EL (cell line): Measurements from ENCODE around the gene CEP131.

Source experiments
- DNase-seq: peaks from one replicate; pipeline ENCODE4 v3.0.0-alpha.2; 2016

The CEP131 gene

DNA sequence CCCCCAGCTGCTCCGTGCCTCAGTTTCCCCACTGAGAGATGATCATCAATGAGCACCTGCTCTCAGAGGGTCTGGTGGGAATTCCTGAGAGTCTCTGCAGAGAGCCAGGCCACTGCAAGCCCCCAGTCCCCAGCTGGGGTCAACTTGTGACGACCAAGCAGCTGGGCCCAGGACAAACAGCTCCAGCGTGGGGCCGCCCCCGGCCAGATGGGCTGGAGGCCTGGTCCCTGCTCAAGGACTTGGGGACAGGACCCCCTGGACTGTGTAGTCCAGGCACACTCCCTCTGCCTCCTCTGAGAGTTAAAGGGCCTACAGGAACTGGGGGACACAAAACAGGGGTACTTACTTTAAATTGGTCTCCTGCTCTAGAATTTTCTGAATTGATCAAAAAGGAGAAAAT is 40.2 kb downstream of the CEP131 start:
- DNase-seq: no peak

DNA sequence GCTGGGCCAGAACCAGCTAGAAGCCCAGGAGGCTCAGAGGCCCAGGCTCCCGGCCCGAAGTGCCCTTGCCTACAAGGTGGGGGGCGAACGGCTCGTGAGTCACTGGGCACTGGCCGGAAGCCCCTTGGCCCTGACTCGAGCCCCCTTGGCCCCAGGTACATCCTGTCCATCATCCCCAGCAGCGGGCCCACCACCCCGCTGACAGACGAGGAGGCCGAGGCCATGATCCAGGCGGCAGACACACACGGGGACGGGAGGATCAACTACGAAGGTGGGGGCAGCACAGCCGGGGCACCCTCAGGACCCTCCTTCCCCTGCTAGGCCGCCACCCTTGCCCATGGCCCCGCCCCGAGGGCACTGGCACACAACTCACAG is 41.0 kb downstream of the CEP131 start:
- no peak for DNase-seq

DNA sequence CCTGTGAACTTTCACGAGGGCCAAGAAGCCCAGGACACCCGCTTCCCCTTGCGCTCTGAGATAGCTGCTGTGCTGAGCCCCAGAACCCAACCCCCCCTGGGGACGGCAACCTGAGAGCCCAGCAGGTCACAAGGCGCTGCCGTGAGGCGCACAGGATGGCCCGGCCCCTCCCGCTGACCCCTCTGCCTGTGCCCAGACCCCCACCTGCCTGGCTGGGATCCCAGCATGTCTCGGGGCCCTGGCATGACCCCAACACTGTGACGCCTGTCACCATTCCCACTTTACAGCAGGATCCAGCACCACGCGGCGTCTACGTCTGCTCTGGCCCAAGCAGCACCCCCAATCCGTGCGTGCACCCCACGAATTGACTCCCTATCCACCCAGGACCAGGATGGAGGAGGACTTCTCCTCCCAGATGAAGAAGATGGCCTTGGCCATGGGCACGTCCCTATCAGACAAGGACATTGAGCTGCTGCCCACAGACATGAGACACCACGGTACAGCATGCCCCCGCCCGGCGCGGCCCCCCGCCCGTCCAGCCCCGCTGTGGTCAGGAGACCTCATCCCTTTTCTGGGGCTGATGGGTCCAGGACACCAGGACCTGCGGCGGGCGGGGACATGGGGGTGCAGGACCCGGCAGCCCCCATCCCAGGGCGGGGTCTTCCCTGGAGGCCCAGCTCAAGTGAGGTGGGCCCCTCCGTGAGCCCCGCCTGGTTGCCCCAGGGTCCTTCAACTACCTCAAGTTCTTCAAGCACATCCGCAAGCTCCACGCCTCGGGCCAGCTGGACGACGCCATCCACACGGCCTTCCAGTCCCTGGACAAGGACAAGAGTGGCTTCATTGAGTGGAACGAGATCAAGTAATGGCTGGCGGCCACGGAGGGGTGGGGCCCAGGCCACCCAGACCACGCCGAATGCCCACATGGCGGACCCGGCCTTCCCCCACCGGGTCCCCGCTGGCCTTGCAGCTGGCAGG is 41.6 kb downstream of the CEP131 start:
- no peak for DNase-seq

DNA sequence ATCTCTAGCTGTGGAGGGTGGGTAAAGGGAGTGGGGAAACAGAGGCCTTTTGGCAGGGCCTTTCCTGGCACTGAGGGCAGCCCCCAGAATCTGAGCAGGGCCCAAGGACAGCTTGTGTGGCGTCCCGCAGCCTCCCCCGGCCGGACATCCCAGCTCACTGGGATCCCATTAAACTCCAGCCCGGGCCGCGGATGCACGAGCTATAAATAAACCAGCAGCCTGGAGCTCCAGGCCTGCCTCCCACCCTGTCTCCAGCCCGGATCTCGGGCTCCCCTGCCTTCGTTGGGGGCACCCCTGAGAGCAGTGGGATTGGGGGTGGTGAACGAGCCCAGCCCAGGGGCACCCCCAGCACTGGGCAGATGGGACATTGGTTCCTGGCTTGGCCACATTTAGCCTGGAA is 42.9 kb downstream of the CEP131 start:
- no peak for DNase-seq

DNA sequence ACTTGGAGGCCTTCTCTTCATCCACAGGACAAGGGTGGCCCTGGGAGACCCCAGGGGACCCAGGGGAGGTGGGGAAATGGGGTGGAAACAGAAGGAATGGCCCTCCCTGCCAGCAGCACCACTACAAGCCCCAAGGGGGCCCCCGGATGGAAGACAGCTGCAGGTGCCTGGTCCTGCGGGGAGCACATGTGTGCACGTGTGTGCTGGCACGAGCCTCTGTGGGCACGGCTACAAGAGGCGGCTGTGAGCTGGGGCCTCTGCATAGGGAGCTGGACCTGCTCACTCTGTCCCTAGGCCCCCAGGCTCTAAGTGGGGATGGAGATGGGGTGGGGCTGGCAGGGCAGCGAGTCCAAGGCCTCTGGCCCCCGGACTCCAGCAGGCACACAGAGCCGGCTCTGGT is 43.5 kb downstream of the CEP131 start:
- DNase-seq: no peak

DNA sequence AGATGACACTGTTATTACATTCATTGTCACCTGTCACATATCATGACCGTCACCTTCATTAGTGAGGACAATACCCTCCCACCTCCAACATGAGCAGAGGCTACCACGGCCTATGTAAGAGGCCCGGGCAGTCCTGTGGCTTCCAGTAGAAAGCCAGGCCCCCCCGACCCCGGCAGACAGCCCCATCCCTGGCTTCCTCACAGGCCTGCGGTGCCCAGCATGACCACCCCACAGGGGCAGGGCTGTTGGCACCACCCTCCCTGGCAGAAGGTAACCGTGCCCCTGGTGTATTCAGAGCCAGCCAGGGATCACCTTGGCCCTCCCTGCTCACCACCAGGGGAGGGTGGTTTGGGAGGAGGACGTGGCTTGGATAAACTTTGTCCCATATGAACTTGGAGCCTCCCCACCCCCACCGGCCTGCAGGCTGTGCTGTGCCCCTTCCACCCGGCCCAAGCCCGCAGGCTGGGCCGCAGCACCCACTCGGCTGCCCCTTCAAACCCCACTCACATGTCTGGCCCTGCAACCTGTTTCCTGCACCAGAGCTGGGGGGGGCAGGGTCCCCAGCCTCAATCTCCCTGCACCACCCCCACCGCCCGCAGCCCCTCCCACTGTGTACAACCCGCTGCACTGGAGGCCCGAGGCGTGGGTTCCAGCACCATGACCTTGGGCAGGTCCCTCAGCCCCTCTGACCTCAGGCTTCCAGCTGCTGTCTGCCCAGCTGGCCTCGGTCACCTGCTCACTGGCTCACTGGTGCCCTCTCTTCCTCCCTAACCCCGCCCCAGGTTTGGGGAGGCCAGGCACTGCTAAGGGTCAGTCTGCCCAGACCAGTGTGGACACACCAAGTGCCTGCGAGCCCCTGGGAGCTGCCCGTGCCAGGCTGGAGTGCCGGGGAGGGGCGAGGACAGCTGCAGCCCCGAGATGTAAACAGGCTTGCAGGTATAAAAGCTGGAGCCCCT is 44.4 kb downstream of the CEP131 start:
- DNase-seq: no peak

DNA sequence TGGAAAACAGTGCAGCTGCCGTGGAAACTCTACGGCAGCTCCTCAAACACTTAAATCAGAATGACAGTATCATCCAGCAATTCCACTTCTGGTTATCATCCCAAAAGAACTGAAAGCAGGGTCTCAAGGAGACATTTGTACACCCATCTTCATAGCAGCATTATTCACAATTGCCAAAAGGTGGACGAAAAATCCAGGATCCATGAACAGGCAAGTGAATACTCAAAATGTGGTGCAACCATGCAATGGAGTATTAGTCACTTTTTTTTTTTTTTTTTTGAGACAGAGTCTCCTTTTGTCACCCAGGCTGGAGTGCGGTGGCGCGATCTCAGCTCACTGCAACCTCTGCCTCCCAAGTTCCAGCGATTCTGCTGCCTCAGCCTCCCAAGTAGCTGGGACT is 46.1 kb downstream of the CEP131 start:
- DNase-seq: no peak

DNA sequence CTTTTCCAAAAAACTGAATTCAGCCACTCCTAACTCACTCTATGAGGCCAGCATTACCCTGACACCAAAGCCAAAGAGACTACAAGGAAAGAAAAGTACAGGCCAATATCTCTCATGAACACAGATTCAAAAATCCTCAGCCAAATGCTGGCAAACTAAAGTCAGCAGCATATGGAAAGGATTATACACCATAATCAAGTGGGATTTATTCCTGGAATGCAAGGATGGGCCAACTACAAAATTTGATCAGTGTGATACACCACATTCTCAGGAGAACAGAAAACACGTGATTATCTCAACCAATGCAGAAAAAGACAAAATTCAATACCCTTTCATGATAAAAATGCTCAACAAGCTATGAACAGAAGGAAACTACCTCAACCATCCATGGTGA is 49.0 kb downstream of the CEP131 start:
- no peak for DNase-seq

DNA sequence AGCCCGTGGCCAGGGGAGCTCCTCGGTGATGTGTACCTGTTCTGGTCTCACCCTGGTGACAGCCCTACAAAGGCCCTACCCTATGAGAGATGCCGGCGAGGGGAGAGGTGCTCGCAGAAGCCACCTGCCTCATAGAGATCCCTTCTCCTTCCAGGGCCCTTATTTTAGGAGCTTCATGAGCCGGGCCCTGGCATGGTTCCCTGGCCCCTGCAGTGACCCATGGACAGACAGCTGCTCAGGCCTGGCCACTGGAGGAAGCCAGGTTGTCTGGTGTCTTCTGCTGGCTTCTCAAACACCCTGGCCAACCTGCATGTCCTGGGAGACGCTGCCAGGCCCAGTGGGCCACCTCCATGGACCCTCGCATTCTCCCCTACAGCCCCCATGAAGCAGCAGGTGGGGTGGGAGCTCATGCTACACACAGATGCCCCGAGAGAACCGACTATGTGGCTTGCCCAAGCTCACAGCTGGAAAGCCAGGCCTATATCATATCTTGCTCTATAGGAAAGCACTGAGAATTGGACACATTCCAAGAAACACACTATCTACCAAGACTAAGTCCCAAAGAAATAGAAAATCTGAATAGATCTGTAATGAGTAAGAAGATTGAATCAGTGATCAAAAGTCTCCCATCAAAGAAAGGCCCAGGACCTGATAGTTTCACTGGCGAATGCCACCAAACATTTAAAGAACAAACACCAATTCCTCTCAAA is 49.6 kb downstream of the CEP131 start:
- DNase-seq: no peak

DNA sequence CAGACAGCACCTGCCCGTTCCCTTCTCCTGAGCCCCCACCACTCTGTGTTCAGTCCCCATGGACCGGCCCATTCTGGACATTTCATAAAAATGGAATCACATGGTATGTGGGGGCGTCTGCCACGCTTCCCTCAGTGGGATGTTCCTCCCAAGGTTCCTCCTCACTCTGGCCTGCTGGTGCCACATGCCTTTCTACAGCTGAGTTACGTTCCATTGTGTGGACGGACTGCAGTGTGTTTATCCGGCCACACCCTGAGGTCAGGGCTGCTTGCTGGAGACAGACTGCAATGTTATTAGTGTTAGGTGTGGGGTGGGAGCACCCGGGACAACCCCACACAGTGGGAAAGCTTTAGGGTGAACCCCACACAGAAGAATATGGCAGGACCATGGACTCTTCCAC is 50.8 kb downstream of the CEP131 start:
- no peak for DNase-seq

DNA sequence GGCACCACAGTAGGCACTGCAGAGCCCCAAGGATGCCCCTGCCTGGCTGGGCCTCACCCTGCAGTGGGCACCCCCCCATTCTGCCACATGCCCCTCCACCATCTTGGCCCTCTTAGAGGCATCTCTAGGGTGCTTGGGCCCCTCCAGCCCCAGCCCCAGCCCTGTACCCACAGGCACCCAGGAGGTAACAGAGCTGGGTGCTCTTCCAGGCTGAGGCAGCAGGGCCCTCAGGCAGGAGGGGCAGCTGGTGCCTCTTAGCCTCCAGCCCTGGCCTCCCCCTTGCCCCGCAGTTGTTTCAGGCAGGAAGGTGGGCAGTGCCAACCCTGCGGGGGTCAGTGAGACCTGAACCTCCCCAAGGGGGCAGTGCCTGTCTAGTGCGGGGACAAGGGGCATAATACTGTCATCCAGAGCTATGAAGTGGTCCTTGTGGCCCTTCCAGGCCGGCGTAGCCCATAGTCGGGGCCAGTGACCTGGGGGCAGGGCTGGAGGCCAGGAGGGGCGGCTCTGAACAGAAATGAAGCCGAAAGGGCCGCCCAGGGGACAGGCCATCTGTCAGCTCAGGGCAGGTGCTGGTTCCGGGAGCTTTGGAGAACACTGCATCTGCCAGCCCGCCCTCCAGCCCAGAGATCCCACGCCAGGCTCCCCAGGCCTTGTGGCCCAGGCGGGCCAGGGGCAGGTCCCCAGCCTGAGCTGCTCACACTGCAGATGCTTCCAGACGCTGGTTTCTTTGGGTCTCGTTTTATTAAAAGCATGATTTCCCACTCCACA is 51.9 kb downstream of the CEP131 start:
- DNase-seq: no peak

DNA sequence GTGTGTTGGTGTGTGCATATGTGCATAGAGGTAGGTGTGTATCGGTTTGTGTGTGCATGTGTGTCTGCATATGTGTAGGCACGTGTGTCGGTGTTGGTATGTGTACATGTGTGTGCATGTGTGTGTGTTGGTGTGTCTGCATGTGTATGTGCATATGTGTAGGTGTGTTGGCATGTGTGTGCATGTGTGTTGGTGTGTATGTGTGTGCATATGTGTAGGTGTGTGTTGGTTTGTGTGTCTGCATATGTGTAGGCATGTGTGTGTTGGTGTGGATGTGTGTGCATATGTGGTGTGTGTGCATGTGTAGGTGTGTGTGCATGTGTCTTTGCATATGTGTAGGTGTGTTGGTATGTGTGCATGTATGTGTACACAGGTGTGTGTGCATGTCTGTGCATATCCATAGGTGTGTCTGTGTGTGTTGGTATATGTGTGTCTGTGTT is 52.9 kb downstream of the CEP131 start:
- DNase-seq: no peak

DNA sequence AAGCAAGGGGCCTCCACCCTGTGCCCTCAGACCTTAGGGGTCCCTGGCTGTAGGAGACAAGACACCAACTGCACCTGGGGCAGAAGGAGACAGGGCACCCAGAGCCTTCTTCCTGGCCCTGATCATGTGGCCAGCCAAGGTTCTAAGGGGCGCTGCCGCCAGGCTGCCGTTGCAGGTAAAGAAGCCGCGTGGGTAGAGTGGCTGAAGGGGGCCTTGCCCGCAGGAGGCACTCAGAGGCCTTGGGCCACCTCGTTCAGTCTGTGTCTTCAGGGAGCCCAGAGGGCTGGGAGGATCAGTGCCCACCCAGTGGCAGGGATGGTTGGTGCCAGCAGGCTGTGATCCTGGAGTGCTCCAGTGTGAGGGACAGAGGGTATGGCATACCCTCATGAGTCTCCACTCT is 55.1 kb downstream of the CEP131 start:
- DNase-seq: no peak

DNA sequence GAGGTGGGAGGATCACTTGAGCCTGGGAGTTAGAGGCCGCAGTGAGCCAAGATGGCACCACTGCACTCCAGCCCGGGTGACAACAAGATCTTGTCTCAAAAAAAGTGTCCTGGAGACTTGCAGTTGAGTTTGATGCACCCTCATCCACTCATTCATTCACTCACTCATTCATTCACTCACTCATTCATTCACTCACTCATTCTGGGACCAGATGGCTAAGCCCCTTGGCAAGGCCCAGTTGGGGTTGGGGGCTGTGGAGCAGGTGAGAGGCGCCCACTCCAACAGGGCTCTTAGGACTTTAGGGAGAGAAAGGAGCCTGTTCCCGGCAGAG is 55.6 kb downstream of the CEP131 start:
- no peak for DNase-seq

DNA sequence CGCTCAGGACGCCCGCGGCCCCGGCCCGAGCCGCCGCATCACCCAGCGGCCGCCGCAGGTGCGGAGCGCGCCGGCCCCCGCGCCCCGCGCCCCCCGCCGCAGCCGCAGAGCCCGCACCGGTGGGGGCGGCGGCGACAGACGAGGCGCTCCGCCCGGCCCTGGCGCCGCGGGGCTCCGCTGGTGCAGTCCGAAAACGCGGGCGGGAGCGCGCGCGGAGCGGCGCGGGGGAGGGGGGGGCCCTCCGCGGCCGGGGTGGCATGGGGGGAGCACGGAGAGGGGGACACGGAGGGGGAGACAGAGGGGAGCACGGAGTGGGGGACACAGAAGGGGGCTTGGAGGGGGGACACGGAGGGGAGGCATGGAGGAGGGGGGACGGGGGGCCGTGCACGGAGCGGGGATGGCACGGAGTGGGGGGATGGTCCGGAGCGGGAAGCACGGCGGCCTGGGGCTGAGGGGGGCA is 56.7 kb downstream of the CEP131 start, which contains the start of gene AATK:
TSS of gene AATK (minus strand) at position 189 of the 460 bp plus-strand sequence. CDS start 229 bp downstream, outside the sequence.
- no peak for DNase-seq

DNA sequence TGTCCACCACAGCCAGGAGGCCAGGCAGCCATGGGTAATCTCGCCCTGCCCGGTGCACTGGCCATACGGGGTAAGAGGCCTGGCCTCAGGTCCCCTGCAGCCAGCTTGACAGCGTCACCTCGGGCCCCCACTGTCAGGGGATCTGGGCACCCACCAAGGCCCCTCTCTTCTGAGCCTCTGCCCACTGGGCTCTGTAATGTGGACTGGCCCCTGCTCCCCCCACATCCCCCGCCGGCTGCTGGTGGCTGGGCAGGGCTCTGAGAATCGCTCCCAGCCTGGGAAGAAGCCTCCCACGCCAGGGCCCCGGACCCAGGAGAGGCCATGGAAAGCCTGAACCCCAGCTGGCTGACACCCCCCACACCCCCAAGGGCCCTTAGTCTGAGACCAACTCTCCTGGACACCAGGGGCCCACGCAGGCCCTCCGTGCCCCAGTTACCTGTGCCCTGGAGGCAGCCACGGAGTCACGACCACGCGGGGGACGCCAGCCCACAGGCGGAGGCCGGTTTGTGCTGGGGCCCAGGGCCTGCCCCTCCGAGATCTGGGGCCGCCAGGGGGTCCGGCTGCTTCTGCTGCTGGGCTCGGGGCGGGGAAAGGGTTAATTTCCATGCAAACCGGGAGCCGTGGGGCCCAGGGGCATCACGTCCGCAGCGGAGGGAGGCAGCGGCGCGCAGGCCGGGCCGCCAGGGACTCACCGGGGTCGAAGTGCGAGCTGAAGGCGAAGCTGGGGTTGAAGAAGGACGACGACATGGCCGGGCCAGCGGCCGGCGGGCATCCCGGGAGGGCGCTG is 57.3 kb downstream of the CEP131 start, which contains the start of gene PVALEF:
TSS of gene PVALEF (plus strand) at position 262 of the 787 bp plus-strand sequence. CDS start 15,720 bp downstream, outside the sequence.
- no peak for DNase-seq

DNA sequence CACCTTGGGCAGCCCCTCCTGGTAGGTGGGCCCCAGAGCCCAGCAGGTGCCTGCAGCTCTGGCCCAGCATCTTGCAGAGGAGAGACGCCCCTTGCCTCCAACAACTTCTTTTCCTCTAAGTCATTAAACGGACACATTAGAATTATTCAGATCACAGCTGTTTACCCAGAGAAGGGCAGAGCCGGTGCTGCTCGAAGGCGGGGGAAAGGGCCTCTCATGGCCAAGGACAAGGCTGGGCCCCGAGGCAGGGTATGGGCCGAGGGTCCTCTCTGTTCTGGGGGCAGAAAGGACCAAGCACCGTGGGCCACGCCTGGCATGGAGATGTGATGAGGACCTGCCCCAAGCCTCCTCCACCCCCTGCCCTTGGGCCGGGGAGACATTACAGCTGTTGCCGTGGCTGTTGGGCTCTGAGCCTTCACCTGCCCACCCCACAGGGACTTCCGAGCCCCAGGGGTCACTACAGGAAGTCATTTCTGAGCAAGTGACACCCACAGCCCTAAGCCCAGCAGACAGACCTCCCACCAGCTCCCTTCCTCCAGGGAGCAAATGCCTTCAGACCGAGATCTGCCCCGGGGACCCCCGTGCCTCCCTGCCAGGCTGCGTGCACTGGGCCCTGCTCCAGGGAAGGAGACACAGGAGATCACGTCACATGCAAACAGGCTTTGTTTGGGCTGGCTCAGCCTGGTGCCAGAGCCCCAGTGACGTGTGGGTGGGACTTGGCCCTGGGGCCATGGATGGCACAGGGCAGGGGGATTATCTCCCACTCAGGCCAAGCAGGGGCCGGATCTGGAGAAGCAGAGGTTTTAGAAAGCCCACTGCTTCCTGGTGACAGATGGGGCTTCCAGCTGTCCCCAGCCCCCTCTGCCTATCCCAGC is 58.2 kb downstream of the CEP131 start:
- no peak for DNase-seq

DNA sequence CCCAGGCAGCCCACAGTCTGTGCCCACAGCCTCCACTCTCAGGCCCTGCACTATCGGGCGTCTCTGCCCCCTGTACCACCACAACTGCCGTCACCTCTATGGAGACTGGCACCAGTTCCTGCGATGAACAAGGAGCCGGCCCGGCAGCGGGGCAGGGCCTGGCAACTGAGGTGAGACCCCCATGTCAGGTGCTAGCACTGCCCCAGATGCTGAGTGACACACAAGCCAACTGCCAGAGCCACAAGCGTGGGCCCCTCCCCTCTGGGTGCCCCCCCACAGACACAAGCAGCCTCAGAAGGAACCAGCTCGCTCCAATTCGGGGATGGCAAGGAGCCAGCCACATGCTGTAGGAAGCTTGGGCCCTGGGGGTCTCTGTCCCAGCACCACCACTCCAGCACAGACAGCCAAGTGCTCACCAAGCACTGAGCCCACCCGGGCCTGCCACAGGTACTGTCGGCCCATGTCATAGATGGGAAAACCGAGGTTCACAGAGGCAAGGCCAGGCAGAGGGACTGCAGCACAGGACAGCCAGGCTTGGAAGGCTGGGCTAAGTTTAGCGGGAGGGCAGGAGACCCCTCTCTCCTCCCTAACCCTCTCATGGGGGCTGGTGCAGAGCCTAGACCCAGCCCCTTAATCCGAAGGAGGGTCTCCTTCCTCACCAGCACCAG is 58.9 kb downstream of the CEP131 start:
- no peak for DNase-seq

DNA sequence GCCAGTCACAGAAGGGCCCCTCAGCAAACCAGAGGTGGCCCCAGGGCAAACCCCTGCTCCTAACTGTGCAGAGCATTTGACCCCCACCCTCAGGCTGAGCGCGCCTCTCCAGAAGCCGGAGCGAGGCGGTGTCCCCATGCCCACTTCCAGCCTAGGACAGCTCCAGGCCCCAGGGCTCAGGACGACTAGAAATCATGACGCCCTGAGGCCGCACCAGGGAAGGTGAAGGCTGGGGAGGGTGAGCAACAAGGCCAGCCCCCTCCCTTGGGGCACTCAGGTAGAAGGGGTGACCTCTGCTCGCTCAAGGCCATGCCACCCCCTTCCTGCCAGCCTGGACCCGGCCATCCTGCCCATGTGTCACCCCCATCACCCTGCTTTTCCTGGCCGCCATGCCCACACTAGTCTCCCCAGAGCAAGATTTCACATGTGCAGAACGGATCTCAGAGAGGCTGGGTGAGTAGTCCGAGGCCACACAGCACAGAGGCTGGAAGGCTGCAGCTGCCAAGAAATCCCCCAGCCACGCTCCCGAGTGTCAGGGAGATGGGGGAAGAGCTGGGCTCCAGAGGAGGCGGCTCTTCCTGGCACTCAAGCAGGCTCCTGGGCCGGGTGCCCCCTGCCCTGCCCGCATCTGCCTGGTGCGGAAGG is 59.6 kb downstream of the CEP131 start:
- DNase-seq: no peak
